Choroid plexus epithelial cell (primary cell): ENCODE data around the gene LINGO4.

Experiments
- DNase-seq: peaks from one replicate; pipeline ENCODE4 v3.0.0-alpha.2; 2010; ENCODE audit warnings: low read depth
- H3K4me3 ChIP-seq: 2 replicates; pipeline ENCODE4 v1.5.1; 2011; ENCODE audit warnings: low read depth, mild to moderate bottlenecking, control low read depth, low read length, moderate library complexity
- TF ChIP-seq, protein P1 (sequence below): conservative IDR thresholded peaks from 2 replicates; pipeline ENCODE4 v1.5.1; 2011; ENCODE audit warnings: low read depth, mild to moderate bottlenecking, control low read depth, inconsistent platforms, low read length, moderate library complexity

The LINGO4 gene

DNA sequence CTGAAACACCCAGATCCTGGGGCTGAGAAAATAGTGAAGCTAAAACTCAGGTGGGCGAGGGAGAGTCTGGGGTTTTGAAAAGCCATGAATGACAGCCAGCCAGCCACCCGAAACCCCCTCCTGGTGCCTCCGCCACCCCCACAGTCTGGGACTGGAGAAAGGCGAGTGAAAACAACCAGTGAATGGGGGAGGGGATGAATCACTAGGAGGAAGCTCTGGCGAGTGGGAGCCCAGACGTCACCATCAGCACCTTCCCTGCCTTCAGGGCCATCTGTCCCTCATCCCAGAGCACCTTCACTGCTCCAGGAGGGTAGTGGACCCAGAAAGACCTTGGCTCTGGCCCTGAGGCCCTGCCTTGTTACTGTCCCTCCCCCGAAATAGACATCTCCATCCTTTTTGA lies 17.2 kb upstream of the LINGO4 start:
- no peak overlapping the region for H3K4me3 ChIP-seq
- TF ChIP-seq, protein P1, sequence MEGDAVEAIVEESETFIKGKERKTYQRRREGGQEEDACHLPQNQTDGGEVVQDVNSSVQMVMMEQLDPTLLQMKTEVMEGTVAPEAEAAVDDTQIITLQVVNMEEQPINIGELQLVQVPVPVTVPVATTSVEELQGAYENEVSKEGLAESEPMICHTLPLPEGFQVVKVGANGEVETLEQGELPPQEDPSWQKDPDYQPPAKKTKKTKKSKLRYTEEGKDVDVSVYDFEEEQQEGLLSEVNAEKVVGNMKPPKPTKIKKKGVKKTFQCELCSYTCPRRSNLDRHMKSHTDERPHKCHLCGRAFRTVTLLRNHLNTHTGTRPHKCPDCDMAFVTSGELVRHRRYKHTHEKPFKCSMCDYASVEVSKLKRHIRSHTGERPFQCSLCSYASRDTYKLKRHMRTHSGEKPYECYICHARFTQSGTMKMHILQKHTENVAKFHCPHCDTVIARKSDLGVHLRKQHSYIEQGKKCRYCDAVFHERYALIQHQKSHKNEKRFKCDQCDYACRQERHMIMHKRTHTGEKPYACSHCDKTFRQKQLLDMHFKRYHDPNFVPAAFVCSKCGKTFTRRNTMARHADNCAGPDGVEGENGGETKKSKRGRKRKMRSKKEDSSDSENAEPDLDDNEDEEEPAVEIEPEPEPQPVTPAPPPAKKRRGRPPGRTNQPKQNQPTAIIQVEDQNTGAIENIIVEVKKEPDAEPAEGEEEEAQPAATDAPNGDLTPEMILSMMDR: no peak
- DNase-seq: no peak

DNA sequence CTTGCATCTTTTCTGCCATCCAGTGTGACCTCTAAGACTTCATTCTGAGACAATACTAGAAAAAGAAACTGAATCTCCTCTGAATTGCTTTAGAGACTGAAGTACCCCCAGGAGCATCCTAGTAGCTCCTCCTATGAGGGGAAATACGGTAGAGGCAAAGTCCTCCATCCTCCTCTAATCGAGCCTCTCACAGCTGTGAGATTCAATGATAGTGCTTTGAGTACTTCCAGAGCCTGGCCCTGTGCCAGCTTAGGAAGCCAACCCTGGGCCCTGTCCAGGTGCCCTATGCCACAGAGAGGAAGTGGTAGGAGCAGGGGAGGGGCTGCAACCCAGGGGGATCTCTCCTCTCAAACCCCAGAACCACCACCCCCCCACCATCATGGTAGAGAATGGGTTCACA lies 15.7 kb upstream of the LINGO4 start:
- H3K4me3 ChIP-seq: no peak overlapping the region
- DNase-seq: no peak
- TF ChIP-seq, protein P1: no peak

DNA sequence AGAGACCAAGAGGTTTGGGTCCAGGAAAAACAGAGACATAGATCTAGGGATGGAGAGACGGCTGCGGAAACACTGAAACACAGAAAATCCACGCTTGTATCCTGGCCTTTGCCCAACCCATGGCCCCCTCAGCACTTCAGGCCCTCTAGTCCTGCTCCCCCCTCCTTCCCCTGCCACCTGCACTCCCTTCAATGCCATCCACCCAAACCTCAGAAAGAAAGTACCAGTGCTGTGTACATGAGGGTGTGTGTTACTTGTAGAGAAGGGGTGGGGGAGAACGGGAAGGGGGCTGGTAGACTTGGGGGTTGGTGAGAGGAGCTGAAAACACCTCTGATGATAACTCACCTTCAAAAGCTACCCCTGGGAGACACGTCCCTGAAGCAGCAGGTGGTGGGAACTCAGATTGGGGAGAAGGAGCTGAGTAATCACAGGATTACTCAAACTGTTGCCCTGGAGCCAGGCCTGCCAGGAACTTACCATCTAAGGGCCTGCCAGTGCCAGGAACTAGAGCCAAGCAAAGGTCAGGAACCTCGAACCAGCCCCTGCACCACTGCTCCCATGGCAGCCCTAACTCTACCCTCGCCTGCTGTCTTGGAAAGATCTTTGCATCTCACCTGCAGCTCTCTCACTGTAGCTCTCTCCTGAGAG lies 14.9 kb upstream of the LINGO4 start:
- DNase-seq: no peak
- no peak overlapping the region for H3K4me3 ChIP-seq
- TF ChIP-seq, protein P1: no peak

DNA sequence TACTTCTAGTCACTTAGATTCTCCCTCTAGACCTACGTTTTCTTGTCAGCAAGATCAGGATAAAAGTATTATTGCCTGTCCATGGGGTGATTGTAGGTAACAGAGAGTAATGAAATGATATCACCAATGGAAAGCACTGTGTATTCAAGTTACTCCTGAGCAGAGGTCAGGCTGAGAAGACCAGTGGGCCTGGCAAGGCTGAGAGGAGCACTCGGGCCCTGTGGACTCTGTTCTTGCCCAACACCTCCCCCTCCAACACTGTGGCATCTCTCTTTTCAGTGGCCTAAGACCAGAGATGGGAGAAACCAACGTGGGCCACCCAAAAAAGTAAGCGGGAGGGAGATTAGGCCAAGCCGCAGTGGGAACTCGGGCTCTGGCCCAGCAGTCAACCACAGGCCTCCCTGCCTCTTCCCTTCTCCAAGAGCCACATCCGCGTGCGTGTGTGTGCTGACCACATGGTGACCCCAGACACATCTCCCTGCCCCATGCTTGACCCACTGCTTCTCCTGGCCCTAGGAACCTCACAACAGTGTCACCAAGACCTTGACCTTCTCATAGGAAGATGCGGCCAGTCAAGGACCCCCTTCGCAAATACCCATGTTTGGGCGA lies 14.1 kb upstream of the LINGO4 start:
- no peak for DNase-seq

DNA sequence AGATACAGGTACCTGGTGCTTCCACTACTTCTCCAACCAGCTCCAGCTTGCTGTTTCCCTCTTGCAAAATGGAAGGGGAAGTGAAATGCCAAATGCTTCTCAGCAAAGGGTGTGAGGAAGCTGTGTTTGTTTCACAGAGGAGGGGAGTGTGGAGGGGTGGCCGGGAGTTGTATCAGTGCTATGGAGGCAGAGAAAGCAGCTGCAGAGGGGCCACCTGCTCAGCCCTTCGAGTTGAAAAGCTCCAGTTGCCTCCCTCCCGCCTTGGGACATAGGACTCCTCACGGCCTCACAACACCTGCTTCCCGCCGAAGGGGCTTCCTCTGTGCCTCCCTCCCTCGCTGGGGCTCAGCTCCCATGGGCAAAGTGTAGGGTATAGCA lies 12.1 kb upstream of the LINGO4 start:
- H3K4me3 ChIP-seq: no peak overlapping the region
- no peak for DNase-seq
- TF ChIP-seq, protein P1: no peak

More for the DNA sequence above, 14.1 kb upstream of the LINGO4 start:
- TF ChIP-seq, protein P1: no peak
- no peak overlapping the region for H3K4me3 ChIP-seq

DNA sequence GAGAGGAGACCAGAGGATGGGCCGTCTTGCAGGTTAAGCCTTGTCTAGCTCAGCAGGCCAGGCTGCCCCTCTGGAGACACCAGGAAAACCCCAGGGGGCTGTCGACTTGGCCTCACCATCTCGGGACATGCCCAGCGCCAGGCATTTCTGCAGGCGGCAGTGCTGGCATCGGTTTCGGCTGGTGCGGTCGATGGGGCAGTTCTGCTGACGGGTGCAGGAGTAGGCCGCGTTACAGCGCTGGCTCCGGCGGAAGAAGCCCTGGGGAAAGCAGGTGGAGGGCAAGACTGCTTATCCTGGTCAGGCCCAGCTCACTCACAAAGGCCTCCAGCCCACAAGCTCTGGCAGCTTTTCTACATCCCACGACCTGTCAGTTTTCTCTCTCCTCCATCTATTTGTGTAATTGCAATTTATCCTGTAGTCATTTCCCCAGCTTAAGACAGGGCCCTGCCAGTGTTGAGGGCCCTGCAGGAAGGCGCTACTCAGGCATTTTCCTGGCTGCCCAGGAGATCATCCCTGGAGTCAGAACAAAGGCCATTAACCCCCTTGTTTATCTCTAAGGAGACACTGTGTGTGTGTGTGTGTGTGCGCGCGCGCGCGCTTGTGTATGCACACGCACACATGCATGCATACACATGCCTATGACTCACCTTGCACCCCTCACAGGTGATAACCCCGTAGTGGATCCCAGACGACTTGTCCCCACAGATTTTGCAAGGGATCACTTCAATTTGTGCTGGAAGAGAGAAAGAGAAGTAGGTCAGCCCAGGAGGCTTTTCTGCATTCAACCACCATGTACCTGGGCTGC lies 11.5 kb upstream of the LINGO4 start:
- H3K4me3 ChIP-seq: no peak overlapping the region
- TF ChIP-seq, protein P1: no peak
- DNase-seq: no peak
